Gastrocnemius medialis (tissue), 4 donors: ENCODE data around the gene KDM1A.

Source experiments
- CTCF ChIP-seq, 5 experiments: fragments of 450-650 bp in 3 of 5; fragments of 200-600 bp in 2 of 5; sonication (generic) in 2 of 5; IDR thresholded peaks in 4 of 5; conservative IDR thresholded peaks in 1 of 5; 1 replicate in 4 of 5; 2 replicates in 1 of 5; pipeline ENCODE4 v1.5.1; 2016 to 2019; ENCODE audit warnings: antibody characterized with exemption in 5 of 5, mild to moderate bottlenecking in 3 of 5, moderate library complexity in 3 of 5
- POLR2A ChIP-seq, 2 donors: fragments of 450-650 bp; IDR thresholded peaks; one replicate each; pipeline ENCODE4 v1.6.1; 2017; ENCODE audit warnings: antibody characterized with exemption in 2 of 2, mild to moderate bottlenecking in 2 of 2, moderate library complexity in 2 of 2

GRCh38 chr1:23069149-23069548 lies 49.9 kb downstream of the KDM1A start:
- TF ChIP-seq CTCF (IDR thresholded peaks at IDR 0.05 in 4 of 5, conservative IDR thresholded peaks at IDR 0.05 in 1 of 5) (no peak), POLR2A (IDR thresholded peaks at IDR 0.05) (no peak)
